ENCODE results near the gene SNAP23.

SNAP23 gene

DNA sequence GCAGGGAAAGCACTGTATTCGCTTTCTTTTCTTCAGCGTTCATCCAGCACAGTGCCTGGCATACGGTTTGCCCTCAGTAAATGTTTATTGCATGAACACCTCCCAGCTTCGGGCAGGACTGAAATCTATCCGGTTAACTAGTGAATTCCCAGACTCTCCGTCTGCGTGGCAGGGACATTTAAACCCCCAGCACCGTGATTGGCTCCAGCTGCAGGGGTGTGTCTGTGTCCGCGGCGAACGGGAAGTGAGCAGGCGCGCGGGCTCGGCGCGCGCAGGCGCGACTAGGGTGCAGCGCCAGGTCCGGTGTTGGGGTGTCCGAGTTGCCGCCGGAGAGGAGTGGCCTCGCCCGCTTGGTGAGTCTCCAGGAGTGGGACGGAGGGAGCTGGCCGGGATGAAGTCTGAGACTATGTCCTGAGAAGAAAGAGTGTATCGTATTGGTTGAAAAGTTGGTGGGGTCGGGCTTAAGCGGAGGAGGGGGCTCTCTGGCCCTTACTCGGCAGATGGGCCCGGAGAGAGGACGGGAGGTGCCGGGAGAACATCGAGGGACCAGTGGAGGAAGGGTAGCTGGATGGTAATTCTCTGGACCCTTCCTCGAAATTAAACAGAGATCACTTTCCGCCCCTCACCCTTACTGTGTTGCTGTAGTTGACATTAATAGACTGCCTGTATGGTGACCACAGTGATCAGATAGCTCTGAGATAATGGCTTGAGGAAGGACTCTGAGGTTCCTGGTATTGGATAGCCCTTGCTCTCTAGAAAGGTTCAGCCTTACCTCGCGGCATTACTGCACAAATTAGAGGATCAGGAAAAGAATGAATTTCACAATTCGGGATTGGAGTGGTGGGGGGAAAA is at the start of gene SNAP23:
TSS of gene SNAP23 (plus strand) at position 274 of the 852 bp plus-strand sequence. CDS start 16,213 bp downstream, outside the sequence.
- DNase-seq, result peak; percentile 4

DNA sequence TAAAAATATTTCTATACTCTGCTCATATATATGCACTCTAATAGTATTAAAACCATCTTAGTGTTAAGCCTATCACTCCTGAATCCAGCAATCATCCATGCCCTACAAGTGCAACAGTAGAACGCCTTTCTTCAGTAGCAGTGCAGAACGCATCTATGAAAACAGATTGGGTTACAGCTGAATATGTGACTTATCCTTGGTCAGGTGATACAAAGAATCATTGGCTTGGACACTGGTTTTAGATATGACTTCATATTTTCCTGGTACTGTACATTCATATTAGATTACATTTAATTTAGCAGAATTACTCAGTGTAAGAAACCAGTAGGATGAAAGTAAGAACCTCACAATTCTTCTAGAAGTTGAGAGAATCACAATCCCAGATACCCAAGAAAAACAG is 47.8 kb upstream of the SNAP23 start:
- no peak for DNase-seq

DNA sequence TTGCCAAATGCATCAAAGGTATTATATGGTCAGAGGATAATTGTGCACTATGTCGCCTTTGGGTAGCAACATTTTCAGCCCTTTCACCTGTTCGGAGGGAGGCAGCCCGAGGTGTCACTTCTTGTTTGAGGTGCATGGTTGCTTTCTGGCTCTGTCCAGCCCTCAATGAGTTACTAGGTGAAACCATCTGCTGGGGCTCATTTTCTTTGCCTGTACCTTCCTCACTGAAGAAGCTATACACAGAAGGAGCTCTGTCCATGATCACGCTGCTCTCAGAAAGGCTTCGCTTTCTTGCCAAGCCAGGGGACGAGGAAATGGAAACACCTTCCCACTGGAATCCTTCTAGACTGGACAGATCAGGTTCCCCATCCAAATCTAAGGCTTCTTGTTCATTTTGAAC is 47.2 kb upstream of the SNAP23 start:
- no peak for DNase-seq

DNA sequence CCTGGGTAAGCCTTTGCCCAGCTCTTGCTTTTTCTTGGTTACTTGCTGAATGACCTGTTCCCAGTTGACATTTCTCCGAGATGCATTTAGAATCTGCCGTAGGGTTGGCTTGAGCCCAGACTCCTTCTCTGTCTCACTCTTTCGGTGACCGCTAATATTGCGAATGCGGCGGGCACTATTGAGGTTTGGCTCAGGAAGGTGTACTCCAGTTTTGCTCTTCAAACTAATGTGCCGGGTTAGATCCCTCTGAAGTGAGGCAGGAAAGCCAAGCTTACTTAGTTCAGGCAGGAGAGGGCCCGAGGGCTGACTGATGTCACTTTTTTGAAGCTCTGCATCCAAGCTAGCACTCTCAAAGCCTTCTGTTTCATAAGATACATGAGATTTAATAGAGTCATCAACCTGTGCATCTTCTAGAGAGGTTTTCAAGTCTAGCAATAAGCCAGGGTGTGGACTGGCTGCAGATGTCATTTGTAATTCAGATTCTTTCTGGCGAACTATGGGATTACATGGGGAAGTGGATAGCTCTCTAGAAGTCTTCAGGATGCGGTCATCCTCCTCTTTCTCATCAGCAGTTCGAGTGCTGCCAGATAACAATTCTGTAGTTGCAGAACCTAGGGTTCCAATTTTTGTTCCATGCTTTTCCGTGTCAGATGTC is 45.5 kb upstream of the SNAP23 start:
- no peak for DNase-seq

DNA sequence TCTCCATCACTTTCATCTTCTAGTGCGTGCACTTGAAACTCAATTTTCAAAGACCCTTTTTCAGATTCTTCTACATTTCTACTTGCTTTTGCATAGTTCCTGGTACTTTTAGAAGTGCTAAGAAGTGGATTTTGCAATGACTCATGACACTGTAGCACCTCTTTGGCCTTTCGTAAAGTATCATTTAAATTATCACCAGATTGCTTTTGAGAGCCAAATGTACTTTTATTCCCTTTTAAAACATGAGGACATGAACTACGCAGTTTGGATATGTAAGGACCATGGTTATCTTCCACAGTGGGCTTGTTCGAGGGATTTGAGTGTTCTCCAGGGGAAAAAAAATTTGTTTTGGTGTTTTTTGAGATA is 45.0 kb upstream of the SNAP23 start:
- no peak for DNase-seq

DNA sequence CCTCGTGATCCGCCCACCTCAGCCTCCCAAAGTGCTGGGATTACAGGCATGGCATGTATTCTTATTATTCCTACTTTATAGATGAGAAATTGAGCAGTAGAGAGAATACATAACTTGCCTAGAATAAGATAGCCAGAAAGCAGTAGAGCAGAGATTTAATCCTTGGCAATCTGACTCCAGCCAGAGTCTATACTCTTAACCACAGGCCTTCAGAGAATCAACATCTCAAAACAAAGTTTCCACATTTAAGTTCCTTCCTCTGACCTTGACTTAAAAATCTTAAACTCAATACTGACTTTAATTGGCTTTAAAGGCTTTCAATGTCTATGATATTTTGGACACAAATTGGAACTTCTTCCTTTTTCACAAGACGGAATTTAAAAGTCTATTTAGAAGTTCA is 41.6 kb upstream of the SNAP23 start:
- DNase-seq, result no peak

DNA sequence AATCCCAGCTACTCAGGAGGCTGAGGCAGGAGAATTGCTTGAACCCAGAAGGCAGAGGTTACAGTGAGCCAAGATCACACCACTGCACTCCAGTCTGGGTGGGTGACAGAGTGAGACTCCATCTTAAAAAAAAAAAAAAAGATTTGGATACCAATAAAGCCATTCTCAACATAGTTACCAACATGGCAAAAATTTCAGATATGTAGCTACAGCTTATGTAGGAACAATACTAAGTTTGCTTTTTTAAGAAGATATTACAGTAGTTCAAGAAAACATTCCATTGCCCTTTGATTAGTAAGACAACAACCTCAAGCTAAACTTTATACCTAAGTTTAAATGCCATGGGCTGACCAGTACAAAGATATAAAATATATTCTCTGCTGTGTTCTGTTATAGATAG is 38.9 kb upstream of the SNAP23 start:
- DNase-seq, result no peak

DNA sequence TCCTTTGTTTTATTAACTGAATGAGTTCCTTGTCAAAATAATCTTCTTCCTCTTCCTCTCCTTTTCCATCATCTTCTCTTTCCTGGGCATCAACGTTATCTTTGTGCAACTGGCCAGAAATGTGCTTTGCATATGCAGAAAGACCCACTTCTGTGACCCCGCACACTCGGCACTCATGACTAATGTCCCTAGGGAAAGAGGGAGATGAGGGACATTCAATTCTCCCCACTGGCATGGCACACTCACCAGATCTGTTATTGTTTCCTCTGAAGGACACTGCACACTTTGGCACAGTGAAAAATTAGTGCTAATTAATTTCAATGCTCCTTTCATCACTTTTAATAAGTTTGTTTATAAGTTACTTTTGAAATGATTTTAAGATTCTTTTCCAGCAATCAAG is 38.5 kb upstream of the SNAP23 start:
- no peak for DNase-seq

DNA sequence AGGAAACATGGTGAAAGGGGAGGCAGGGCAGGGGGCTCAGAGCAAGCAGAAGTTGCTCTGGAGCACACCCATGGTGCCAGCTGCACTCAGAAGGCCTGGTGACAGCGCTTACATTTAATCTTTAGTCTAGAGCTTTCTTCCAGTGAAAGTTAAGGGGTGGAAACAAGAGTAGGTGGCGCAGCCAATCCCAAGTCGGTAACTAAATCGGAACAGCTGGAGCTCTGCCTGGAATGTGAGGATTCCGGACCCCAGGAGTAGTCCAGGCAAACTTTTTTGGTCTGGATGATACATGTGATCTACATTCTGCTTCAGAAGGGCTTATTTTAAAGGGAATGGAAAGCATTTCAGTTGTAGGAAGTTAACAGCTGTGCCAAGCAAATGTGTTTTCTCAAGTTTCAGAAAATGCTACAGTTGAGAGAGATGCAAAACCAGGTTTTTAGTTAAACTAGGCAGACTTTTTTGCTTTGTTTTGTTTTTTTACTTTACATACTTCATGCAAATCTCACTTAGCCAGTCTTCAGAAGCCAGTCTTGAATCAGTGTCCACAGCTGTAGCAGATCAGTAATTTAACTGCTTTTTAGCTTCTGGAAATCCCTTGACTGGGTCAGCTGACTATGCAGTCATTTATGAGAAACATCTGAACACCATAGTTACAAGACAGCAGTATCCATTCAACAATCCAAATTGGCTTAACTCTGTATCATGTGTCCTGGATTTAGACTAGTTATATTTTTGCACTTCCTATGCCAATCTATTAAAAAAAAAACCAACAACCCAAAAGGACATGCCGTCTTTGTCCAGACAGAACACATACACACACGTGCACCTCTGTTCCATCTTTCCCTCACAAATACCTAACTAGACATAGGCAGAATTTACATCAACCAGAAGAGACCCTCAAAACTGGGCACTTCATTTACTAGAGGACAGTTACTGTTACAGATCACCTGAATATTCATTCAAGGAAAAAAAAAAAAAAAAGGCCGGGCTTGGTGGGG is 37.7 kb upstream of the SNAP23 start:
- DNase-seq, result no peak

DNA sequence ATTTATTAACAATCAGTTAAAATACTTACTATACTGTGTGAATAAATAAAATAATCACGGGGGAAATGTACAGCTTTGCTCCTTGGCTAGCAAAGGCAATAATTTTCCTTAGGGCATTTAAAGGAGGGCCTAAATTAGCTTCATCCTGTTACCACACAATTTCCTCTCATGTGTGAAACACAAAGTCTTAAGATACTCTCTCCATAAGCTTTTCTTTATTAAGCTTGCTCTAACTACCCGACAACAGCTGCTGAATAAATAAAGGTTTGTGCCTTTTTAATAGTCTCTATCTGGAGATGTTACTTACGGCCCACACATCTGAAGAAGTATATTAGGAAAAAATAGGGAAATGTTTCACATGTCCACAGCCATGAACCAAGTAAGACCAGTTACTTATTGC is 34.2 kb upstream of the SNAP23 start:
- no peak for DNase-seq

DNA sequence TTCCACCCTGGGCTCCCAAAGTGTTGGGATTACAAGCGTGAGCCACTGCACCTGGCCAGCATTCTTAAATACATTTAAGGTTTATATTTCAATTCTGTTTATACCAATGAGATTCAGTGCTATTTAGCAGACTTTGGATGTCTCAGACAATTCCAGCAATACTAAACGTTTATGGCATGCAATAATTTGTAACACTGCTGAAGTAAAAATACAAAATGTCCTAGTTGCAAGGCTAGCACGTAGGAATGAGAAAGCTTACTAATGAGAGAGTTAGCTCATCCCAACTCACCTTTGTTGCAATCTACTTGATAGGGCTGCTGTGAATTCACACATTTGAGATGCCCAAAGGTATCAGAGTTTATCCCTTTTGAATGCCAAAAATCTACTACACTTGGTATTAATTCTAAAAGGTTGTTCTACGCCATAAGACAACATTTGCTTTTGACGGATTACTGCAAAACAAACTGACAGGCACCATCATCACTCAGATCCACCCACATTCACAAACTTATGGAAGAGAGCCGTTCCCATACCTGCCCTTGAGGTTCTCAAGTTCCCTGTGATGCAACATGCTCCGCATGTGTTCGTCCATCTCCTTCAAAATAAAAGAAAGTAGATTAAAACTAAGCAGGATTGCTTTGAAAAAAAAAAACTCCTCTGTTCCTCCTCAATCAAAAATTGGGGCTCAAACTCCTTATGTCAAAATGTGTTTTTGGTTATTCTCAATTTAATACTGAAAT is 29.7 kb upstream of the SNAP23 start:
- DNase-seq, result no peak

DNA sequence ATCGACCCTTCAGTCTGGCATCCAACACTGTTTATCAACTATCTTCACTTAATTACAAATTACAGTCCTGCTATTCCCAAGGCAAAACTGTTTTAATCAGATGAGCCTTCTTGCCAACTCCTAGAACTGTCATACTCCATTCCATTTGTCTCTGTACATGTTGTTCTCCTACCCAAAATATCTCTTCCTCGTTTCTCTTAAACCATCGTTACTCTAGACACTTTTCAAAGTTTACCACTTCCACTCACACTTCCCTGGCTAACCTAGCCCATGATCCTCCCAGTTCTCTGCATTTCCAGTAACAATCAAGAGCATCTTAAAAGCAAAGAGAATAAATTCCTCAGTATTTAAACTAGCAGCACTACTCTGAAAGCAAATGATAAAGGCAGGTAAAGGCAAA is 24.4 kb upstream of the SNAP23 start:
- no peak for DNase-seq

DNA sequence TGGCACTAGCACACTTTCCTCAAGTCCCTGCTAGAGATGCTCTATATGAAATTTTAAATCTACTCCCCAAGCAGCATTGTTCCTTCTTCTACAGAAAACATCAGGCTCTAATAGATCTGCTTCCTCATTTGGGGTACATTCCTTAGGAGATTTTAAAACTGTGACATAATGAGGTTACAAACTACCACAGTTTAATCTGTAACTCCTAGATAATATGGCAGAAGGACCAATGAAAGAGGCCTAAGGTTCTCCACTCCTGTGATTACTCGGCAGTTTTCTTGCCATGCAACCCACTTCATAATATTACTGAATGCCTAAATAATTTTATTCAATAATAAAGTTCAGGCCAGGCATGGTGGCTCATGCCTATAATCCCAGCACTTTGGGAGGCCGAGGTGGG is 20.6 kb upstream of the SNAP23 start:
- DNase-seq, result no peak

DNA sequence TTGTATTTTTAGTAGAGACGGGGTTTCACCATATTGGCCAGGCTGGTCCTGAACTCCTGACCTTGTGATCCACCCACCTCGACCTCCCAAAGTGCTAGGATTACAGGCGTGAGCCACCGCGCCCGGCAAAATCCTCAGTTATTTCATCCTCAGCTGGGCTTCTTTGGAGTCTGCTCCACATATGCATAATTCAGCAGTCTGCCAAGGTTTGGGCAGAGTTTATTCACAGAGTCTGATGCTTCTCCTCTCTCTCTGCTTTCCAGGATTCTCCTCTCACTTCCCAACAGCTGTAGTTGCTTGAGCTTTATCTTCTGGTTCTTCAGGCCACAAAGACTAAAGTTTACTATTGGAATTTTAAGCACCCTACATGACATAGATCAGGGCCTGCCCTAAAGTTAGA is 12.7 kb upstream of the SNAP23 start:
- no peak for DNase-seq

DNA sequence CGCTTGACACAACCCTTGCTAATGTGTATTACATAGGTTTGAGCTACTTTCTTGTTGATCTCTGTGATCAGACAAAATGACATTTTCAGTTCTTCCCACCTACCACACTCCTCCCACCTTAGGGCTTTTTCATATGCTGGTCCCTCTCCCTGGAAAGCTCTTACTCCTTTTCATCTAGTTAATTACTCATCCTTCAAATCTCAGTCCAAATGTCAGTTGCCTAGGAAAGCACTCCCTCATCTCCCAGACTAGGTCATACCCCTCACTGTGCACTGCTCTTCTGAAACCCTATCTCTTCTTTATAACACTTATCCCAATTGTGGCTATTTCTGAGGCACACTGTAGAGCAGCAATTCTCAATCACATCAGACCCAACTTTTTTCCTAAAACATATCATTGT is 11.8 kb upstream of the SNAP23 start:
- DNase-seq, result no peak

DNA sequence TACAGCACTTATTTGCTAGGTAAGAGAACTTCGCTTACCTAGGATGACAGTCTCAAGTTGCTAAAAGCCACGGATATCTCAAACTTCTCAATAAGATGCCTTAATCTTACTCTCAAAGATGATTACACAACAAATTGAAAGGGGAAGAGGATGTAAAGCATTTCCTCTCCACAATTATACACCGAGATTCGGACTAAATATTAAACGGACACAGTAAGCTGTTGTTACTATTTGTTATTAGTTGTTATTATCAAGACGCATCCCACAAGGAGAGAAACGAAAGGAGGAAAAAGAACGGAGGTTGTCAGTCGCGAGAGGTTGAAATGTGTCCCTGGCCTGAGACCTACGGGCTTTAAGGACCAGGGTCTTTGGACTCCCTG is 5.2 kb upstream of the SNAP23 start:
- DNase-seq, result no peak

DNA sequence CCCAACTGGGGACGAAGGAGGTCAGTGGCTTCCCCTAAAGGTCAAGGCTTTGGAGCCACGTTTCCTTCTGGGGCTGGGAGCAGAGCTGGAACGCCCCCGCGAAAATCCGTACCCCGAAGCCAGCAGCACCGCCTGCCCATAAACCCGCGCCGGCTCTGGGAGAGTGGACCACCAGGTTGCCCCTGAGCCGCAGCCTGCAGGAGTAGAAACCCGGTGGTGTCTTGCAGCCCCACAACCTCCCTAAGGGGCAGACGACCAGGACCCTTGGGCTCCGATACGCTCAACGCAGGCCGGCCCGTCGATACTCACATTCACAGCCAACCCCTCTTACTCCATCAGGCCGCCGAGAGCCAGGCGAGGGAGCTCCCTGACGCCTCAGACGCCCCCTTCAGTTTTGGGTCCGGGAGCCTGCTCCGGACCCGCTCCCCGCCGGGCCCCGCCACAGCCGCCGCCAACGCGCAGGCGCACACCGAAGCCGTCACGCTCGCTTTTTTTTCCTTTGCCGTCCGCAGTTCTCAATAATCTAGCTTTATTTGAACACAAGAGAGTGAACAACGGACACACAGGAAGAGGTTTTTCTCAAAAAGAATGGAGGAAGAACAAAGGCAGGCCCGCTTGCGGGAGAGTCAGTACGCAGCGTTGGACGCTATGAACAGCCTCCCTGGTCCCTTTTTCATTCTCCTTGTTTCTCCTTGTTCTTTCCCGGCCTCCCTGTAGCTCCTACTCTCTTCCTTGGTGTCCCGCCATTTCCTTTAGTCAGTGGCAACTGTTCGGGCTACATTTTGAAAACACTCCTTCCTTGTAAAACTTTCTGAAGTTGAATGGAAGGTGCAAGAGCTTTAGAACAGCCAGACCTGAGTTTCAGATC is 4.5 kb upstream of the SNAP23 start, which contains the start of gene ZNF106:
TSS of gene ZNF106 (minus strand) at position 471 of the 868 bp plus-strand sequence. CDS start 18,852 bp downstream, outside the sequence.
- peak; percentile 53 for DNase-seq

DNA sequence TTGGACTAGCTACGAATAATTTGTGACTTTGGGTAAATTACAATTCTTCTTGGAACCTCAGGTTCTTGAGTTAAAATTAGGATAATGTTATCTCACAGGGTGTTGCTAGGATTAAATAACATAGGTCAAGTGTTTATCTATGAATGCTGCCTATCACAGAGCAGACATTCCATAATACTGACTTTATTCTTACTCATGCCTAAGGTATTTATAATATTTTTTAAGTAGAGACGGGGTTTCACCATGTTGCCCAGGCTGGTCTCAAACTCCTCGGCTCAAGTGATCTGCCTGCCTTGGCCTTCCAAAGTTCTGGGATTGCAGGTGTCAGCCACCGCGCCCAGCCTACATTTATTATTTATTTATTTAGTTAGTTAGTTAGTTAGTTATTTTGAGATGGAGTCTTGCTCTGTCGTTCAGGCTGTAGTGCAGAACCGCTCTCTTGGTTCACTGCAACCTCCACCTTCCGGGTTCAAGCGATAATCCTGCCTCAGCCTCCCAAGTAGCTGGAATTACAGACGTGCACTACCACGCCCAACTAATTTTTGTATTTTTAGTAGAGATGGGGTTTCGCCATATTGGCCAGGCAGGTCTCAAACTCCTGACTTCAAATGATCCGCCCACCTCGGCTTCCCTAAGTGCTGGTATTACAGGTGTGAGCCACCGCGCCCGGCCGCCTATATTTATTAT is 3.8 kb upstream of the SNAP23 start:
- no peak for DNase-seq

DNA sequence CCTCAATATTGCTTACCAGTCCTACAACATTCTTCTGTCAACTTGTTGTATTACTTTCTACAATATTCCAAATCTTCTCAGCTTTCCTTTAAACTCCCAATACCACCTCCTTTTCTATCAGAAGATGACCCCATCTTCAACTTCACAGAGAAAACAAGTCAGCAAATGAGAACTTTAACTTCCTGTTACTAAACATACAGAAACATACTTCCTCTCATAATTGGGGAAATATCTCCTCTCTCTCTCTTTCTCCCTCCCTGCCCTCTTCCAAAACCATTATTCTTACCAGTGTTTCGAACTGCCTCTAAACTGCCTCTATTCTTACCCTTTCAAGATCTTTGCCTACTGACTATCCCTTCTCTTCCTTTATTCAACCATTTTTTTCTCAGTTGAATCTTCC is 1.8 kb upstream of the SNAP23 start:
- no peak for DNase-seq

DNA sequence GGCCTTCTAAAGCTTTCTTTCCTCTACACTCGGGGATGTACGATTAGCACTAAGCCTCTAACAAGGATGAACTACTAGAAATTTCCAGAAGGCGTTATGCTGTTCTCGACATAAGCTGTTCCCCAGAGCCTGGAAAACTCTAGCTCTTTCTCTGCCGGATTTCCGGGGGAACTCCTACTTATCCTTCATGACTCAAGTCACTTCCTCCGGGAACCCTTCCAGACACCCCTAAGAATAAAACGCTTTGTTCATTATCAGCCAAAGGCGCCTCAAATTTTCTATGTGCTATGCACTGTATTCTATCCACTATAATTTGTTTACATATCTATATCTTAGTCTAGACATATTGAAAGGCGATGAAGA is 455 bp upstream of the SNAP23 start:
- no peak for DNase-seq

All from NCI-H2081 treated with DMSO at 0.1 percent for 48 hours (cell line).